ENCODE data around the gene ST6GAL2. TPM values are rescaled to one million over a fixed set of nuclear protein-coding genes. Genes with fewer than 3 reads are reported as not detected.
A peak's percentile ranks its signal among the peaks of the same experiment; 100 is the strongest.

The ST6GAL2 gene
- total RNA-seq (2014; rRNA removed; shearing (Covaris generic)) = not detected in 2 replicates

GRCh38 chr2:106885971-106886915, at the start of gene ST6GAL2:
Gene ST6GAL2, minus strand, starts transcription at chr2:106886167. Its CDS starts 42,190 bp downstream, at chr2:106843977.
- Histone ChIP-seq H3K27me3 (replicated peaks) (peaks cover 38% of the 10 kb centered on the region), H3K4me3 (peak within 1 kb of the TSS; percentile 26)
- no peak for DNase-seq (ENCODE audit: low read depth in 1 of 2, low spot score in 2 of 2)

GRCh38 chr2:106932644-106933043, 46.7 kb upstream of the ST6GAL2 start:
- Histone ChIP-seq H3K4me3 (no peak overlapping the region), H3K9me3 (replicated peaks) (no peaks in the 10 kb centered on the region), H3K27me3 (replicated peaks) (no peaks in the 10 kb centered on the region), H3K36me3 (no peaks in the 10 kb centered on the region), H3K4me1 (replicated peaks) (no peaks in the 10 kb centered on the region), H3K27ac (no peak overlapping the region)
- no peak for DNase-seq (ENCODE audit: low read depth in 1 of 2, low spot score in 2 of 2)

More at GRCh38 chr2:106885971-106886915, at the start of gene ST6GAL2:
- Histone ChIP-seq H3K36me3 (no peaks in the 10 kb centered on the region), H3K4me1 (replicated peaks) (peaks cover 18% of the 10 kb centered on the region), H3K9me3 (replicated peaks) (no peaks in the 10 kb centered on the region), H3K27ac (no peak within 1 kb of the TSS)

- DNase-seq (ENCODE audit: low read depth in 1 of 2, low spot score in 2 of 2) = no peak
- Histone ChIP-seq H3K9me3 (replicated peaks) (no peaks in the 10 kb centered on the region), H3K36me3 (no peaks in the 10 kb centered on the region), H3K4me1 (replicated peaks) (no peaks in the 10 kb centered on the region), H3K27ac (no peak overlapping the region), H3K27me3 (replicated peaks) (no peaks in the 10 kb centered on the region), H3K4me3 (no peak overlapping the region)
Measured at GRCh38 chr2:106931717-106932335, 45.9 kb upstream of the ST6GAL2 start.

GRCh38 chr2:106921451-106921850, 35.5 kb upstream of the ST6GAL2 start:
- H3K27me3 ChIP-seq (replicated peaks) = no peaks in the 10 kb centered on the region

GRCh38 chr2:106919012-106919411, 33.0 kb upstream of the ST6GAL2 start:
- DNase-seq (ENCODE audit: low read depth in 1 of 2, low spot score in 2 of 2) = no peak
- no peak overlapping the region for H3K27ac ChIP-seq
- H3K36me3 ChIP-seq = no peaks in the 10 kb centered on the region
- H3K9me3 ChIP-seq (replicated peaks) = no peaks in the 10 kb centered on the region
- no peak overlapping the region for H3K4me3 ChIP-seq
- no peaks in the 10 kb centered on the region for H3K4me1 ChIP-seq (replicated peaks)
- H3K27me3 ChIP-seq (replicated peaks) = no peaks in the 10 kb centered on the region

More at GRCh38 chr2:106921451-106921850, 35.5 kb upstream of the ST6GAL2 start:
- Histone ChIP-seq H3K27ac (no peak overlapping the region), H3K4me3 (no peak overlapping the region), H3K4me1 (replicated peaks) (no peaks in the 10 kb centered on the region), H3K9me3 (replicated peaks) (no peaks in the 10 kb centered on the region), H3K36me3 (no peaks in the 10 kb centered on the region)
- no peak for DNase-seq (ENCODE audit: low read depth in 1 of 2, low spot score in 2 of 2)

GRCh38 chr2:106904242-106904641, 18.3 kb upstream of the ST6GAL2 start:
- no peak for DNase-seq (ENCODE audit: low read depth in 1 of 2, low spot score in 2 of 2)
- no peaks in the 10 kb centered on the region for H3K4me1 ChIP-seq (replicated peaks)
- no peak overlapping the region for H3K27ac ChIP-seq
- H3K9me3 ChIP-seq (replicated peaks) = no peaks in the 10 kb centered on the region
- H3K4me3 ChIP-seq = no peak overlapping the region
- H3K27me3 ChIP-seq (replicated peaks) = no peaks in the 10 kb centered on the region
- H3K36me3 ChIP-seq = no peaks in the 10 kb centered on the region

- Histone ChIP-seq H3K4me3 (no peak overlapping the region), H3K27ac (no peak overlapping the region), H3K4me1 (replicated peaks) (no peaks in the 10 kb centered on the region), H3K36me3 (no peaks in the 10 kb centered on the region), H3K9me3 (replicated peaks) (no peaks in the 10 kb centered on the region), H3K27me3 (replicated peaks) (no peaks in the 10 kb centered on the region)
- DNase-seq (ENCODE audit: low read depth in 1 of 2, low spot score in 2 of 2) = no peak
Measured at GRCh38 chr2:106899786-106900530, 14.0 kb upstream of the ST6GAL2 start.

GRCh38 chr2:106894545-106894944, 8.6 kb upstream of the ST6GAL2 start:
- H3K36me3 ChIP-seq = no peaks in the 10 kb centered on the region
- H3K9me3 ChIP-seq (replicated peaks) = no peaks in the 10 kb centered on the region
- no peaks in the 10 kb centered on the region for H3K4me1 ChIP-seq (replicated peaks)
- no peak overlapping the region for H3K27ac ChIP-seq
- H3K4me3 ChIP-seq = no peak overlapping the region
- no peak for DNase-seq (ENCODE audit: low read depth in 1 of 2, low spot score in 2 of 2)
- no peaks in the 10 kb centered on the region; the same call in 1 of the 2 replicates for H3K27me3 ChIP-seq (replicated peaks)

- Histone ChIP-seq H3K4me1 (replicated peaks) (peaks cover 4% of the 10 kb centered on the region), H3K27me3 (replicated peaks) (peaks cover 9% of the 10 kb centered on the region), H3K36me3 (no peaks in the 10 kb centered on the region), H3K27ac (no peak overlapping the region), H3K9me3 (replicated peaks) (no peaks in the 10 kb centered on the region), H3K4me3 (no peak overlapping the region)
- no peak for DNase-seq (ENCODE audit: low read depth in 1 of 2, low spot score in 2 of 2)
Measured at GRCh38 chr2:106892048-106892447, 6.1 kb upstream of the ST6GAL2 start.

GRCh38 chr2:106890606-106891005, 4.6 kb upstream of the ST6GAL2 start:
- Histone ChIP-seq H3K27me3 (replicated peaks) (peaks cover 24% of the 10 kb centered on the region), H3K36me3 (no peaks in the 10 kb centered on the region), H3K4me3 (no peak overlapping the region), H3K27ac (no peak overlapping the region), H3K9me3 (replicated peaks) (no peaks in the 10 kb centered on the region), H3K4me1 (replicated peaks) (peaks cover 18% of the 10 kb centered on the region)
- DNase-seq (ENCODE audit: low read depth in 1 of 2, low spot score in 2 of 2) = no peak

GRCh38 chr2:106886916-106887758, 1.2 kb upstream of the ST6GAL2 start:
- Histone ChIP-seq H3K4me1 (replicated peaks) (peaks cover 18% of the 10 kb centered on the region), H3K4me3 (peak overlapping the region; percentile 26), H3K9me3 (replicated peaks) (no peaks in the 10 kb centered on the region), H3K27me3 (replicated peaks) (peaks cover 38% of the 10 kb centered on the region), H3K36me3 (no peaks in the 10 kb centered on the region), H3K27ac (no peak overlapping the region)
- DNase-seq (ENCODE audit: low read depth in 1 of 2, low spot score in 2 of 2) = peak in 1 of 2 experiments; percentile 21

- H3K27me3 ChIP-seq (replicated peaks) = peaks cover 38% of the 10 kb centered on the region
- no peak overlapping the region for H3K4me3 ChIP-seq
- peaks cover 18% of the 10 kb centered on the region for H3K4me1 ChIP-seq (replicated peaks)
- H3K27ac ChIP-seq = no peak overlapping the region
- no peaks in the 10 kb centered on the region for H3K36me3 ChIP-seq
- no peaks in the 10 kb centered on the region for H3K9me3 ChIP-seq (replicated peaks)
- DNase-seq (ENCODE audit: low read depth in 1 of 2, low spot score in 2 of 2) = no peak
Measured at GRCh38 chr2:106885329-106885728, 638 bp downstream of the ST6GAL2 start.

GRCh38 chr2:106882673-106883072, 3.3 kb downstream of the ST6GAL2 start:
- Histone ChIP-seq H3K9me3 (replicated peaks) (no peaks in the 10 kb centered on the region), H3K4me3 (no peak overlapping the region), H3K27ac (no peak overlapping the region), H3K27me3 (replicated peaks) (peaks cover 34% of the 10 kb centered on the region), H3K4me1 (replicated peaks) (peaks cover 18% of the 10 kb centered on the region), H3K36me3 (no peaks in the 10 kb centered on the region)
- DNase-seq (ENCODE audit: low read depth in 1 of 2, low spot score in 2 of 2) = no peak

Measured in SJSA1 (cell line).